ENCODE measurements around the gene GPX3.

Gene GPX3

GRCh38 chr5:151020304-151021110 is at the start of gene GPX3:
Gene GPX3, plus strand, starts transcription at chr5:151020591. Its CDS starts 64 bp downstream, at chr5:151020655.
- H3K27me3 Mint-ChIP-seq = peaks cover 31% of the 10 kb centered on the region
- H3K27ac Mint-ChIP-seq = no peak within 1 kb of the TSS
- DNase-seq = peak; percentile 43
- CTCF ChIA-PET = interaction anchor here (0.5 to 0.7 kb wide), 3 partner anchors 95 to 919 kb away, joined by 3 read pairs; no protein-coding TSS in a partner anchor
- H3K36me3 Mint-ChIP-seq = peaks cover 4% of the 10 kb centered on the region
- H3K4me3 Mint-ChIP-seq = peak within 1 kb of the TSS; percentile 24
- peaks cover 11% of the 10 kb centered on the region for H3K4me1 Mint-ChIP-seq
- H3K9me3 Mint-ChIP-seq = no peaks in the 10 kb centered on the region

GRCh38 chr5:150978590-150978989 is 41.8 kb upstream of the GPX3 start:
- H3K36me3 Mint-ChIP-seq = no peaks in the 10 kb centered on the region
- no peaks in the 10 kb centered on the region for H3K9me3 Mint-ChIP-seq
- CTCF ChIA-PET = no interaction called here
- no peak overlapping the region for H3K27ac Mint-ChIP-seq
- H3K27me3 Mint-ChIP-seq = no peaks in the 10 kb centered on the region
- H3K4me3 Mint-ChIP-seq = no peak overlapping the region
- H3K4me1 Mint-ChIP-seq = no peaks in the 10 kb centered on the region
- DNase-seq = no peak

DNA sequence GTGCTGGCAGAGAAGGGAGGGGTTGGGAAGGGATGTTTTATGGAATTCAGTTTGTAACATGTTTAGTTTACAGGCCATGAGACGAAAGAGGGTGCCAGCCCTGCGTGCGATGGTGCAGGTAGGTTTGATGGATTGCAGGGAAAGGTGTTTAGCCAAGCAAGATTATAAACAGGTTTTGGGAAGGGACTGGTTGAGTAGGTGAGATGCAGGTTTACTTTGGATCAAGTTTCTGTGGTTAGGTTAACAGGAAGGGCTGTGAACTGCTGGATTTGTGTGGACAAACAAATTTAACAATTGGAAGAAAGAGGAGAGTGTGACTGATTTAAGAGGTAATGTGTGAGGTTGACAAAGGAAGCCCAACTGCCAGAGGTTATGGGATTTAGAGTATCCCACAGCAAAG is 32.6 kb upstream of the GPX3 start:
- no peak for DNase-seq
- no peaks in the 10 kb centered on the region for H3K4me1 Mint-ChIP-seq
- CTCF ChIA-PET = no interaction called here
- H3K36me3 Mint-ChIP-seq = no peaks in the 10 kb centered on the region
- no peak overlapping the region for H3K4me3 Mint-ChIP-seq
- no peak overlapping the region for H3K27ac Mint-ChIP-seq
- H3K27me3 Mint-ChIP-seq = peaks cover 1% of the 10 kb centered on the region
- H3K9me3 Mint-ChIP-seq = no peaks in the 10 kb centered on the region

DNA sequence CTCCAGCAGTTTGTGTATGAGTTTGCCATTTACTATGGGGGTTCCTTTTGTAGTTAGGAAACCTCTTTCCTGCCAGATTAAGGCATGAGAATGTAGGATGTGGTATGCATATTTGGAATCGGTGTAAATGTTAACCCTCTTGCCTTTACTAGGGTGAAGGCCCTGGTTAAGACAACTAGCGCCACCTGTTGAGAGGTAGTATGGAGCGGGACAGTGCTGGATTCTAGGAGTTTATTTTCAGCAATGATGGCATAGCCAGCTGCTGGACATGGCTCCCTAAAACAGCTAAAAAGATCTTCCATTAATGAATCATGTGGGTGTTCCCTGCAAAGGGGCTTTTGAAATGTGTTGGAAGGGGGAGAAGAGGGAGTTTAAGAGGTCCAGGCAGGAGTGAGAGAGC is 30.7 kb upstream of the GPX3 start:
- Mint-ChIP-seq H3K27me3 (peaks cover 4% of the 10 kb centered on the region), H3K4me3 (no peak overlapping the region), H3K9me3 (peaks cover 3% of the 10 kb centered on the region), H3K36me3 (no peaks in the 10 kb centered on the region), H3K4me1 (no peaks in the 10 kb centered on the region), H3K27ac (no peak overlapping the region)
- CTCF ChIA-PET = interaction anchor here (0.6 kb wide), 1 partner anchor 893 kb away, joined by 3 read pairs; no protein-coding TSS in a partner anchor
- no peak for DNase-seq

GRCh38 chr5:150992705-150993104 is 27.7 kb upstream of the GPX3 start:
- peaks cover 4% of the 10 kb centered on the region for H3K27me3 Mint-ChIP-seq
- no peak overlapping the region for H3K27ac Mint-ChIP-seq
- no peak for DNase-seq
- H3K36me3 Mint-ChIP-seq = no peaks in the 10 kb centered on the region
- no peak overlapping the region for H3K4me3 Mint-ChIP-seq
- peaks cover 3% of the 10 kb centered on the region for H3K9me3 Mint-ChIP-seq
- CTCF ChIA-PET = no interaction called here
- H3K4me1 Mint-ChIP-seq = no peaks in the 10 kb centered on the region

DNA sequence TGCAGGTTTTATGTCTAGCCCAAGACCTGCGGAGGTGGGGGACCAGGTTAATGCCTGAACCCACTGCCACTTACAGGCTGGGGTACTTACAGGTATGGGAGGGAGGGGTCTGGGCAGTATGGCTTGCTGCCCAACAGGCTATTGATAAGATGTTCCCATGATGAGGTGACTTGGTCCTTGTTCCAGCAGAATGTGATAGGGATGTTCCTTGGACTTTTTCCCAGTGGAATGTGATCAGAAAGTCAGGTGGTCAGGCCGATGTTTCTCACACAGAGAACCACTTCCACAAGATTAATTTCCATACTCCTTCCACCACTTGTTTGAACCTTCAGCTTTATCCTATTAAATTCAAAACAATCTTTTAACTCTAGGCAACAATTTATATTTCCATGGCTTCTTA is 27.0 kb upstream of the GPX3 start:
- no peaks in the 10 kb centered on the region for H3K36me3 Mint-ChIP-seq
- H3K27me3 Mint-ChIP-seq = peaks cover 4% of the 10 kb centered on the region
- CTCF ChIA-PET = no interaction called here
- H3K27ac Mint-ChIP-seq = no peak overlapping the region
- no peaks in the 10 kb centered on the region for H3K4me1 Mint-ChIP-seq
- peaks cover 3% of the 10 kb centered on the region for H3K9me3 Mint-ChIP-seq
- DNase-seq = no peak
- H3K4me3 Mint-ChIP-seq = no peak overlapping the region

- H3K27me3 Mint-ChIP-seq = peaks cover 7% of the 10 kb centered on the region
- no peaks in the 10 kb centered on the region for H3K4me1 Mint-ChIP-seq
- peaks cover 3% of the 10 kb centered on the region for H3K9me3 Mint-ChIP-seq
- no peak for DNase-seq
- H3K4me3 Mint-ChIP-seq = no peak overlapping the region
- no peak overlapping the region for H3K27ac Mint-ChIP-seq
- CTCF ChIA-PET = interaction anchor here (0.8 kb wide), 1 partner anchor 40 kb away, joined by 3 read pairs; no protein-coding TSS in a partner anchor
- H3K36me3 Mint-ChIP-seq = no peaks in the 10 kb centered on the region
These were observed 26.5 kb upstream of the GPX3 start for GRCh38 chr5:150993826-150994412.

- Mint-ChIP-seq H3K4me3 (no peak overlapping the region), H3K27me3 (peaks cover 14% of the 10 kb centered on the region), H3K27ac (no peak overlapping the region), H3K9me3 (no peaks in the 10 kb centered on the region), H3K36me3 (no peaks in the 10 kb centered on the region), H3K4me1 (no peaks in the 10 kb centered on the region)
- DNase-seq = no peak
- CTCF ChIA-PET = interaction anchor here (1.2 kb wide), 1 partner anchor 165 kb away, joined by 3 read pairs; no protein-coding TSS in a partner anchor
These were observed 20.5 kb upstream of the GPX3 start for GRCh38 chr5:150999704-151000442.

DNA sequence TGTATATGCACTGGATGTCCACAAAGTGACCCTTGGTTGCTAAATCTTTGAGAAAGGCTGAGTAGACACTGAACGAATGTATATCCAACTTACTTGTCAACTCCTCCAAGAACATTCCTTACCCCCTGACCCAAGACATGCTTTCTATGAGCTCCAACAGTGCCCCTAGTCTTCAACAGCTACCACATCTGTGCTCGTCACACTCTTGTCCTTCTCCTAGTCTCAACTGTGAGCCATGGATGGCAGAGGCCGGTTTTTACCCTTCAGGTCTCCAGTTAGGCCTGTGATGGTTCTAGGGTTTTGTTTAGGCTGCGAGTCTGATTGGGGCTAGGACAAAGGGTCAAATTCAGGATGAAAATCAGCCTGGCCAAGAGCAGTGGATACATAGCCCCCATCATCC is 19.0 kb upstream of the GPX3 start:
- H3K36me3 Mint-ChIP-seq = no peaks in the 10 kb centered on the region
- CTCF ChIA-PET = interaction anchor here (1.6 kb wide), 1 partner anchor 115 kb away, joined by 13 read pairs; no protein-coding TSS in a partner anchor
- no peaks in the 10 kb centered on the region for H3K4me1 Mint-ChIP-seq
- no peaks in the 10 kb centered on the region for H3K9me3 Mint-ChIP-seq
- no peak overlapping the region for H3K27ac Mint-ChIP-seq
- H3K4me3 Mint-ChIP-seq = no peak overlapping the region
- H3K27me3 Mint-ChIP-seq = peaks cover 14% of the 10 kb centered on the region
- DNase-seq = no peak

DNA sequence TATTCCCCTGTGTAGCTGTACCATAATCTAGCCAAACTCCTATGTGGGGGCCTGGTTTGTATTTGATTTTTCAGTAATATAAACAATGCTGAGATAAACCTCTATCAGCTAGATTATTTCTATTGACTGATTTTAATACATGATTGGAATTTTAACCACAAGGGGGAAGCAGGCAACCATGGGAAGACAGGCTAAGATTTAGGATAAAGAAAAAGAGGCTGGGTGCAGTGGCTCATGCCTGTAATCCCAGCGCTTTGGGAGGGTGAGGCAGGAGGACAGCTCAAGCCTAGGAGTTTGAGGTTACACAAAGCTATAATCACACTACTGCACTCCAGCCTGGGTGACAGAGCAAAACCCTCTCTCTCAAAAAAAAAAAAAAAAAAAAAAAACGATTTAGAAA is 18.1 kb upstream of the GPX3 start:
- Mint-ChIP-seq H3K4me1 (no peaks in the 10 kb centered on the region), H3K27ac (no peak overlapping the region), H3K9me3 (no peaks in the 10 kb centered on the region), H3K27me3 (peaks cover 14% of the 10 kb centered on the region), H3K4me3 (no peak overlapping the region), H3K36me3 (no peaks in the 10 kb centered on the region)
- CTCF ChIA-PET = interaction anchor here (0.7 to 1.6 kb wide), 5 partner anchors 114 to 1083 kb away, joined by 3 to 13 read pairs (median 3); no protein-coding TSS in a partner anchor
- no peak for DNase-seq

DNA sequence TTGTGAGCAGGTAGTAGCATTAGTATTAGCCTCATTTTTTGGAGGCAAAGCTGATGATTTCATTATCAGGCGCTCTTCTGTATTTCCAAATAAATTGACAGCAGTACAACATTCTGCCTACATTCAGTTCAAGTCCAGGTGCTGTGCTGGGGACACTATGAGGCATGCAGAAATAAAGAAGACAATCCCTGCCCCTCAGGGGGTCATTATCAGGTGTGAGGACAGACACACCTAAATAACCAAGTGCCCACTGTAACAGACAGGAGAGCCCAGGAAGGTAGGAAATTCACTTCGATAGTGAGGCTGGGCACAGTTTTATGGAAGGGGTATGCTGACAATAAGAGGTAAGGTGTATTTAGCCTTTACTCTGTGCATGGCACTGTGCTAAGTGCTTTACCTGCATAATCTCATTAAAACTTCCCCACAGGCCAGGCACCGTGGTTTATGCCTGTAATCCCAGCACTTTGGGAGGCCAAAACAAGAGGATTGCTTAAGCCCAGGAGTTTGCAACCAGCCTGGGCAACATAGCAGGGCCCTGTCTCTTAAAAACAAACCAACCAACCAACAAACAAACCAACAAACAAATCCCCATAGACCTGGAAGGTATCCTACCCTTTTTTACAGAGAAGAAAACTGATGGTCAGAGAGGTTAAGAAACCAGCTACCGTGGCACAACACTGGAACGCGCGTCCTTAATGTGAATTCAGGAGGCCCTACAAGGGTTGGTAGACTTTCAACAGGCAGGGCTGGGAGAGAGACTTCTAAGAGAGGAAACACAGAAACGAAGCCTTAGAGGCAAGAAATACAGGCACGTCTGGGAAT is 17.5 kb upstream of the GPX3 start:
- H3K9me3 Mint-ChIP-seq = no peaks in the 10 kb centered on the region
- H3K4me1 Mint-ChIP-seq = no peaks in the 10 kb centered on the region
- no peak overlapping the region for H3K4me3 Mint-ChIP-seq
- no peak for DNase-seq
- H3K27ac Mint-ChIP-seq = no peak overlapping the region
- CTCF ChIA-PET = interaction anchor here (0.7 to 1.6 kb wide), 5 partner anchors 113 to 1082 kb away, joined by 3 to 13 read pairs (median 3); no protein-coding TSS in a partner anchor
- no peaks in the 10 kb centered on the region for H3K36me3 Mint-ChIP-seq
- peaks cover 14% of the 10 kb centered on the region for H3K27me3 Mint-ChIP-seq

DNA sequence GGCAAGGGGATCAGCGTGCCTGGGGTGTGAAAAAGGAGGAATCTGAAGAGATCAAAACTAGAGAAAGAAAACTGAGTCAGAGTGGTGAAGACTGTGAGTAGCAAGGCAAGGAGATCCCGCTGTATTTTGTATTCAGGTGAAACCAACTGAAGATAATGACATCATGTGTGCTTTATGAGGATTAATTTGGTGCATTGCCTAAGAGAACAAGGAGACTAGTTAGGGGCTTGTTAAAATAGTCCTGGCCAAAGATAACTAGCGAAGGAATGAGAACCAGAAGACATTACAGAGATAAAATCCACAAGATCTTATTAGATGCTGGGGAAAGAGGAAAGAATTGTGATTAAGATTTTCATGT is 16.9 kb upstream of the GPX3 start:
- Mint-ChIP-seq H3K4me3 (no peak overlapping the region), H3K27me3 (peaks cover 14% of the 10 kb centered on the region), H3K9me3 (no peaks in the 10 kb centered on the region), H3K4me1 (no peaks in the 10 kb centered on the region), H3K36me3 (no peaks in the 10 kb centered on the region), H3K27ac (no peak overlapping the region)
- CTCF ChIA-PET = no interaction called here
- DNase-seq = no peak

DNA sequence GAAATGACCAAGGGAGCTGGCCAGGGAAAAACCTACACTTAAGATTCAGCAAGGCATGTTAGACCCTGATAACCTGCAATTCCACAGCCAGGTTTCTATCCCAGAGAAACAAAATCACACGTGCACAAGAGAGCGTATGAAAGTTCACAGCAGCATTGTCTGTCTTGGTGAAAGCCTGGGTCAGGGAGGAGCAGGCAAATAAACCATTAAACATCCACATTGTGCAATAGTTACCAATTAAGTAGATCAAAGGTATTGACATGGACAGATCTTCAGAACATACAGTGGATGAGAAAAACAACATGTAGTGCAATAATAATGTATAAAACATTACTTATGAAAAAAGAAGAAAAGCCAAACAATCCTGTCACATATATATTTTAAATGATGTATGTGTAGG is 15.9 kb upstream of the GPX3 start:
- H3K27me3 Mint-ChIP-seq = peaks cover 9% of the 10 kb centered on the region
- H3K4me1 Mint-ChIP-seq = no peaks in the 10 kb centered on the region
- H3K27ac Mint-ChIP-seq = no peak overlapping the region
- no peak for DNase-seq
- CTCF ChIA-PET = no interaction called here
- no peaks in the 10 kb centered on the region for H3K9me3 Mint-ChIP-seq
- no peaks in the 10 kb centered on the region for H3K36me3 Mint-ChIP-seq
- H3K4me3 Mint-ChIP-seq = no peak overlapping the region

Data from activated naive CD4-positive, alpha-beta T cell treated with anti-CD3 and anti-CD28 coated beads, Interleukin-2, amount 10 ng/mL, durations not matched to agents 7 days and 5 days (primary cell).